SIG-M5 (cell line): Measurements from ENCODE around the gene YWHAQ.

ENCODE experiments used
- DNase-seq: peaks from one replicate; lab custom pipeline; 2025; lab: John Stamatoyannopoulos, UW

The YWHAQ gene

GRCh38 chr2:9630736-9631552, at the start of gene YWHAQ:
Gene YWHAQ, minus strand, starts transcription at chr2:9630997. Its CDS starts 545 bp downstream, at chr2:9630452.
- DNase-seq, result peak; percentile 81

GRCh38 chr2:9680082-9680481, 49.3 kb upstream of the YWHAQ start:
- no peak for DNase-seq

DNA sequence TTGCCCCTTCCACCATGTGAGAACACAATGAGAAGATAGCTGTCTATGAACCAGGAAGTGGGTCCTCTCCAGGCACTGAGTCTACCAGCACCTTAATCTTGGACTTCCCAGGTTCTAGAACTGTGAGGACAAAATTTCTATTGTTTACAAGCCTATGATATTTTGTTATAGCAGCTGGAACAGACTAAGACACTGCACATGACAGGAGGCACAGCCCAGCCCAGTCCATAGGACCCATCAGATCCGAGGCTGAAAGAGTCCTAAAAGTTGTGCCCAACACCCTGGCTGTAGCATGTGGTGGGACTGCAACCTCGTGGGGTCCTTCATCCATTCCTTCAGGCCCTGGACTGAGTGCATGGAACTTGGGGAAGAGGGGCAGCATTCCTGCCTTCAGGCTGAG, 48.4 kb upstream of the YWHAQ start:
- DNase-seq, result no peak

DNA sequence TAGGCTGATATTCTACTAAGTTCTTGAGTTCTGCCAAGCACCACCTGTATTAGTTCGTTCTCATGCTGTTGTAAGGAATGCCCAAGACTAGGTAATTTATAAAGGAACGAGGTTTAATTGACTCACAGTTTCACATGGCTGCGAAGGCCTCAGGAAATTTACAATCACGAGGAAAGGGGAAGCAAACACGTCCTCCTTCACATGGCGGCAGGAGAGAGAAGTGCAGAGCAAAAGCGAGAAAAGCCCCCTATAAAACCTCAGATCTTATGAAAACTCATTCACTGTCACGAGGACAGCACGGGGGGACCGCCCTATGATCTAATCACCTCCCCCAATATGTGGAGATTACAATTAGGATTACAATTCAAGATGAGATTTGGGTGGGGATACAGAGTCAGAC, 47.7 kb upstream of the YWHAQ start:
- DNase-seq, result no peak

DNA sequence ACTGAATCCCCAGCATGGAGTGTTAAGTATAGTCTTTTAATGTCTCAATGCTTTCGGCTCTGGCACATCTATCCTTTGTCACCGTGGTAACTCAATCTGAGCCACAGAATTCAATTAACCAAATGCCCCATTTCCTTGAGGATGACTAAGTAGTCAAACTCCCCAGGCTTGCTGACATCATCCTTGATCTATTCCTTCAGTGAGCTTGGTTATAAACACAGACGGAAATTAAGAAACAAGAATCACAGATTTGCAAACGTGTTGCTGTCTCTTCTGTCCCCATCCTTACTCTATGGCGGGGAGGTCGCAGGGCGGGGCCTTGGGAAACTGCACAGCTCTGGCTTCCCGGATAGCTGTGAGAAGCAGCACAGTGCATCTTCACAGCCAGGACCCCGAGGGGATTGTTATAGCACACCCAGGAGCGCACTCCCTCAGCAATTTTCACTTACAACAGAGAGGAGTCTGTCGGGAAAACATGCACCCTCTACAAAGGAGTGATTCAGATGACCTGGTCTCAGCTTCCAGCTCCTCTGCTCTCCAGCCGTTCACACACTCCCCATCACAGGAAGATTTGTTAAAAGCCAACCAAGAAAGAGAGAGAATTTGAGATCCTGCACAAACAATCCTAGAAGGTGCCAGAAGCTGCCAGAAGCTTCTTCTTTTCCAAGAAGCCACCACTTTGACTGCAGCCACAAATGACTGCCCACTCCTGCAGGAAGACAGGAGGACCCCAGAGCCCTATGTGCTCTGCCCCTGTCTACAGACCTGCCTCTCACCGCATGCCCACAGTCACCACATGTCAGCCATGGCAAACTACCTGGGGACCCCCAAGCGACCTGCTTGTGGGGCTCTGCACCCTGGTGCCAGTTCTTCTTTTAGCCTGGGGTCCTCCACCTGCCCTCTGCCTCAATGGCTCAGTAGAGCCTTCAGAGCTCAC, 44.9 kb upstream of the YWHAQ start:
- no peak for DNase-seq

GRCh38 chr2:9674891-9675414, 44.2 kb upstream of the YWHAQ start:
- no peak for DNase-seq

- no peak for DNase-seq
Measured at GRCh38 chr2:9673914-9674481, 43.2 kb upstream of the YWHAQ start.

DNA sequence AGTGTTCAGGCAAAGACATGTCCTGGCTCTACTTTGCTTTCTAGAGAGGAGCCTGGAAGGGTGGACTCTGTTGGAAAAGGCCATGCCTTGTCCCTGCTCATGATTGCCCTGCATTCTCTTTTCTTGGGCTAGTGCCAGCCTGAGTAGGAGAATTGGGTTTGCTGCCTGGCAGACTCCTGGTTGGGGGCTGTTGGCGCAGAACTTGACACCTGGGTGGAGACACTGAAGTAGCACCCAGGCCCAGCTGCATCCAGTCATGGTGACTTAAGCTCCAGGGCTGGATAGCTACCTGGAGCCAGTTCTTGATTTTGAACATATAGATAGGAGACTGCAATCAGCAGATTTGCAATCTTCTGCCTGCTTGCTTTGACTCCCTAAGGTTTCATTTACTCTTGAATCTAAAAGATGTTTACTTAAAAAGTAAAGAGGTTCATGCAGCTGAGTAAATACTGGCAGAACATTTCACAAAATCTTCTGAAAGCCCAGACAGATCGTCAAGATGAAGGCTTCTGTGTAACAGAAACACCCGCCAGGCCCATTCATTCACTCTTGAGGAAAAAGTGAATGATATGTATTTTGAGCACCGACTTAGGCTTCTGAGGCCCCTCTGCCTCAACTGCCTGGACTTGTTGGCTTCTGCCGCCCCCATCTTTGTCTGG, 38.0 kb upstream of the YWHAQ start:
- DNase-seq, result no peak

- DNase-seq, result no peak
Measured at GRCh38 chr2:9667826-9668225, 37.0 kb upstream of the YWHAQ start.

DNA sequence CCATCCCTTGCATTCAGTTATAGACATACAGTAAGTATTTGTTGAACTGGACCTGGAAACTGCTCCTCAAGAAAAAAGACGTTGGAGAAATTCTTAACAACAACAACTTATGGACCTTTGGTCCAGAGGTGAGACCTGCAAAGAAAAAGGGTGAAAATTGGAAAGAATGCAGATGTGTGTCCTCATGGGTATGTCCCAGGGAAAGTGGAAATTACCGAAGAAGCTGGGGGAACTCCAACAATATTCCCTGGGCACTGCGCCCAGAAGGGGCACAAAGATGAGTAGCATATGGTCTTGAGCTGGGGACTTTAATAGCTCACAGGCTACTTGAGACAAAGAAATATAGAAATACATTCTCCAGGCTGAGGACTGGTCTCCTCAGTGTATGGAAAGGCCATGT, 35.5 kb upstream of the YWHAQ start:
- no peak for DNase-seq

- DNase-seq, result no peak
Measured at GRCh38 chr2:9665898-9666297, 35.1 kb upstream of the YWHAQ start.

DNA sequence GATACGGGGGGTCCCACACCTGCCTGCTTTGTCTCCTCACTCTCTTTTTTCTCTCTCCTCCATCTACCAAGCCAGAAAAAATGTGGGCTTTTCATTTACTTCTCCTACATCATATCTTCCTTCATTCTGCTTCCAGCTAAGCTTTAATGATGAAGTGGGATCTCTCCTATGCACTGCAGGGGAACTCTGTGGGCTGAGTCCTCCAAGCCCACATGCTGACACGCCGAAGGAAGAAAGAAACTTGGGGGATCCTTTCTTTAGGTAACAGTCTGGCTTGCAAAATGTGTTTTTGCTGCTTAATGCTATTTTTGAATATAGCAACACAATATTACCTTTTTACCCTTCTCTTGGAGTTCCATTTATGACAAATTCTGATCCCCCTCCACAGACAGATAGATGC, 33.6 kb upstream of the YWHAQ start:
- no peak for DNase-seq

DNA sequence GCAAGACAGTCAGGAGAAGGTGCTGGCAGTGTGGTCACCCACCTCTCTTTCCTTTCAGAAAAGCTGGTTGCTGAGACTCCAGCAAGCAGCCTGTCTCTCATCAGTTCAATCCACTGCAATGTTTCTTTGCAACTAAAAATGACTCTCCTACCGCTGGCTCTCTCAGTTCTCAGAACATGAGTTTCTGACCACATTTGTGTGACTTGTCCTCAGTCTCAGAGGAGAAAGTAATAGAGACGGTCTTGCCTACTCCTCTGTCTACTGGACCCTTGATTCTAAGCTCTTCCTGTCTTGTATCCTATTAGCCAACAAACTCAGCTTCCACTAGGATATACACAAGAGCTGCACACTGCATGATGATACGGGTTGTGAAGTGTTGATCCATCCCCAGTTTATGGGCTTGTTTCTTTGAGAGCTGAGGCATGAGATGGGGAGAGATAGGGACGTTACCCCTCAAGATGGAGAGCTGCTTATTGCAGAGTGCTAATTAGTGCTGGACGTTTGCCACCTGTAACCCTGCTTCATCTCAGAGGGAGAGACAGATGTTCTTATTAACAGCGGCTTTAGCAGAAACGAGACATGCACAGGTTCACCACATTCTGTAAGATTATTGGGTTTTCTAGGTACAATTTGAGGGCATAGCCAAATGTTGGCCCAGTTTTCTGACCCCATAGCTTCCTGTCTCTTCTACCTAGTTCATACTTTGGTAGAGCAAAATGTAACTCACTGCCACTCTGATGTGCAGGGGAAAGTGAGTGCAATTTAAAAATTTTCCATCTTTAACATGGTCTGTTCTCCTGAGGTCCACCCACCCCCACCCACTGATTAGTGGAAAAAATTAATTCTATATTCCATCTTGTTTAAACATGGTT, 32.4 kb upstream of the YWHAQ start:
- DNase-seq, result no peak

GRCh38 chr2:9661261-9661660, 30.5 kb upstream of the YWHAQ start:
- DNase-seq, result no peak

GRCh38 chr2:9660781-9661180, 30.0 kb upstream of the YWHAQ start:
- DNase-seq, result no peak

DNA sequence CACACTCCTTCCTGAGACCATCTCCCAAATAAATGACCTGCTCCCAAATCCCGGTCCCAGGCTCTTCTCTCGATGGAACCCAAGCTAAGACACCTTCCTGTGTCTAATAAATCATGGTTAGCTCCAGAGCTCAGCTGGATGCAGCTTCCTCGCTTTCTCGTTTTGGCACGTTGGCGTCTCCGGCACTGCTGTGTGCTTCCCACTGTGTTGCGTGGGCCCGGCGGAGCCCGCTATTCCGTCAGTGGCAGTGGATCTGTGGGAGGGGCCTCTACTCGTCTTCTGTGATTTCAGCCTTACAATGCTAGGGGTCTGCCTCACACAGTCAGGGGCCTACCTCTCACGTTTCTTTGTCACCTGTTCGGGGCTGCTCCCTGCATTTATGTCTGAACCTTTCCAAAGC, 29.4 kb upstream of the YWHAQ start:
- DNase-seq, result no peak

- no peak for DNase-seq
Measured at GRCh38 chr2:9658972-9659371, 28.2 kb upstream of the YWHAQ start.

- no peak for DNase-seq
Measured at GRCh38 chr2:9657731-9658130, 26.9 kb upstream of the YWHAQ start.

GRCh38 chr2:9657083-9657482, 26.3 kb upstream of the YWHAQ start:
- no peak for DNase-seq

- DNase-seq, result no peak
Measured at GRCh38 chr2:9656270-9656766, 25.5 kb upstream of the YWHAQ start.
